Raji (cell line): ENCODE results near the gene SORBS1.

Source experiments
- POLR2A ChIP-seq: IDR thresholded peaks from 2 replicates; pipeline ENCODE4 v1.6.1; 2011; ENCODE audit warnings: low read depth, low read length, control low read depth; ENCODE audit not compliant: insufficient read depth

SORBS1 gene

GRCh38 chr10:95561177-95561863 lies at the start of gene SORBS1:
TSS of gene SORBS1 (minus strand) at chr10:95561371. CDS start at chr10:95441135, 120,236 bp downstream.
- no peak for TF ChIP-seq POLR2A

GRCh38 chr10:95610727-95611126 lies 49.6 kb upstream of the SORBS1 start:
- no peak for TF ChIP-seq POLR2A

- no peak for TF ChIP-seq POLR2A
Observed at GRCh38 chr10:95606922-95607321, 45.8 kb upstream of the SORBS1 start.

DNA sequence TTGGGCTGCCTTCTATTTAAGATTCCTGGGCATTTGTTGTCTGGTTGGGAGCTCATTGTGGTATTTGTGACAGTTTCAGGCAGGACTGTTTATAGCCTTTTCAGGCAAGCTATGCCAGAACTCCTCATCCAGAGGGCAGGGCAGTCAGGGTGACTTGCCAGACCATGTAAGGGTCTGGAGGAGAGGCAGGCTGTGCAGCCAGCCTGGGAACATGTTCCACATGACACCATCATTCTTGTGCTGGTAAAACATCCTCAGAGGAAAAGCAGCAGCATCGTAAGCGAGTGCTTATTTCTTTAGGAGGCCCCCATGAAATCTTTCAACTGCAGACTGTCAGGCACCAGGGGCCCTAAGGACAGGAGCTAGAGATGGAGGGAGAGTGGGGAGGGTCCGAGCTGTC lies 44.0 kb upstream of the SORBS1 start:
- no peak for TF ChIP-seq POLR2A

DNA sequence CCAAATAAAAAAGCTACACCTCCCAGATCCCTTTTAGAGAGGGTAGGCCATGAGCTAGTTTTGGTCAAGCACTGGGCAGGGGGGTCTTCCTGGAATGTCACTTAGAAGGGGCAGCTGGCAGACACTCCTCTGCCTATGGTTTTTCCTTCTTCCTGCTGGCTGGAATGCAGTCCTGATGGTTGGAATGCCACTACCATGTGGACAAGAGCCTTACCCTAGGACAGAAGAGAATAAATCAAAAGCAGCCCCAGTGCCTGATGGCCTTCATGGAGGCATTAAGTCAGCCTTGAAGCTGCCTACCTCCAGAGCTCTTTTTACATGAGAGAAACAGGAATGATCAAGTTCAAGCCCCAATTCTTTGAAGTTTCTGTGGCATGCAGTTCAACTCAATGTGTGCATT lies 43.5 kb upstream of the SORBS1 start:
- no peak for TF ChIP-seq POLR2A

GRCh38 chr10:95602382-95602781 lies 41.2 kb upstream of the SORBS1 start:
- TF ChIP-seq POLR2A = no peak

DNA sequence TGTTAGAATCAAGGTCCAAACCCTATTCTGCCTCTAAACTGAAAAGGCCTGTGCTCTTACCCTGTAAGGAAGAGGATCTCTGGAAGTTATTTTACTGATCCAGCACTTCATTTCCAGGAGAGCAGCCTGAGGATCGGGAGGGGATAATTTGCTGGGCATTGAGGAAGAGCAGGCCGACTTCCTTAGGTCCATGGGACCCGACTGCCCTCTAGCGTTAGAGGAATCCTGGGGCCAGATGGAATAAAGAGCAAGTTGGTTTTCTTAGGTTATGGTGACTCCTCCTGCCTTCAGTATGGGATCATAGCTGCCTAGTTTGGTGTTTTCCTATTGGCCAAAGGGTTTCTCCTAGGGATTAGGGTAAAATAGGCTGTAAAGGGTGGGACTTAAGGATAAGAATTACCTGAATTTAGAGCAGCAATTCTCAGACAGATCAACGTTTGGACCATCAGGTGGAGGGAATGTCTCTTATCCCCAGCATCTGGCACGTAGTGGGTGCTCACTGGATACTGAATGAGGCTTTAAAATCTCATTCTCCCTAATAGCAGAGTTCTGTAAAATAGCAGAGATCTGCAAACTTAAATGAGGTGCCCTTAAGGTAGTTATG lies 40.0 kb upstream of the SORBS1 start:
- TF ChIP-seq POLR2A = no peak

DNA sequence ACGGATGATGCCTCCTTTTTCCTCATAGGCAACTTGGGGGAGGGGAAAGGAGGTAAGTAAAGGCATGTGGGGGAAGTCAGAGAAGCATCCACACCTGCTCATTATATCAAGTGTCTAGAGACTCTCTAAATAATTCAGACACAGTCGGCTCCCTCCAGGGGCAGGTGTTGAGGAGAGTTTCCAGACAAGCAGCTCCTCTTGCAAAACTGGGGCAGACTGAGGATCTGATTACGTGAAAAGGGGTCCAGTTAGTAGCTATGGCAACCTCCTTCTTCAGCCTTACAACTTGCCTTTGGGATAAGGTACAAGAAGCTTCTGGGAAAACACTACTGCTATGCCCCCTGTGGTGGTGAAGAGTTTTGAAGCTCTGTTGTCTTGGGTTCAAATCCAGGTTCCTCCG lies 39.0 kb upstream of the SORBS1 start:
- no peak for TF ChIP-seq POLR2A

GRCh38 chr10:95597788-95598187 lies 36.6 kb upstream of the SORBS1 start:
- TF ChIP-seq POLR2A = no peak

- TF ChIP-seq POLR2A = no peak
Observed at GRCh38 chr10:95588025-95588424, 26.9 kb upstream of the SORBS1 start.

- no peak for TF ChIP-seq POLR2A
Observed at GRCh38 chr10:95579835-95580535, 18.8 kb upstream of the SORBS1 start.

DNA sequence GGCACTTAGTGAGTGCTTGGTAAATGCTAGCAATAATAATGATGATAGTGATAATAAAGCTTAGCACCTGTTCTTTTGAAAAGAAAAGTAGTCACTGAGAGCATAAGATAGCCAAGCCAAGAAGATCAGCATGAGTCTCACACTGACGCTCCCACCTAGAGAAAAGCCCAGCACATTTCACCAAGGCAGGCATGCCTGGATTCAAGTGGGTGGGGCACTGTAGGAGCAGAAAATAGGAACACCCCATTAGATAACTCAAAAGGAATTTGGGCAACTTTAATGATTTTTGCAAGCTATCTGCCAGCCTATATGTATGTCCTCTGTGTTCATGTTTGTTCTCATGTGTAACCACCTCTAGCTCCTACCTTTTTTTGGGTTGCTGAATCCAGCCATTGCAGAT lies 18.1 kb upstream of the SORBS1 start:
- TF ChIP-seq POLR2A = no peak

- TF ChIP-seq POLR2A = no peak
Observed at GRCh38 chr10:95578619-95579018, 17.4 kb upstream of the SORBS1 start.

DNA sequence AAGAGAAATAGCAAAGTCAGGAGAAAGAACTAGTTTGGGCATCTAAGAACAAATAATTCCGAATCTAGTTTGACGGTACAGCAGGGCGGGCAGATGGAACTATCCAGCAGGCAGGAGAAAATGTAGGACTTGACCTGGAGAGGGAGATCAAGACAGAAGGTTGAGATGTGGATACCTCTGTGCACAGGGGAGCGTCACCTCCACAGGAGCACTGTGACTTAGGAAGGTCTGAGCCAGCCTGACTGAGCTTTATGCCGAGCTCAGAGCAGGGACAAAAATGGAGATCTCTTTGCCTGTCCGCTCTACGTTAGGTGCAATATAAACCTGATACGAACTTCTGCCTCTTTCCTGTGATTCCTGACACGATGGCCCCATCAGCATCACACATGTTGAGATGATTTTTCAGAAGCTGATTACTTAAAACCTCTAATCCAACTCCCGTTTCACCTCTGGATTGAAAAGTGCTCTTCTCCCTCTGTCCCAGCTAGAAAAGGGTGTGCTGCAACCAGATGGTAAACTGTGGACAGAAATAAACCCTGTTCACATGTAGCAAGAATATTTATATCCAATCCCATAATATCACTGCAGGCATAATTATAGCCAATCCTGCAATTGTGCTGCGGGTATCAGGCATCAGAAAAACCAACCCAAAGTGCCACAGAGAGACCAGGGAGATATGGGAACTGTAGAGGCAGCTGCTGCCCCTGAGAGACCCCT lies 13.6 kb upstream of the SORBS1 start:
- no peak for TF ChIP-seq POLR2A

DNA sequence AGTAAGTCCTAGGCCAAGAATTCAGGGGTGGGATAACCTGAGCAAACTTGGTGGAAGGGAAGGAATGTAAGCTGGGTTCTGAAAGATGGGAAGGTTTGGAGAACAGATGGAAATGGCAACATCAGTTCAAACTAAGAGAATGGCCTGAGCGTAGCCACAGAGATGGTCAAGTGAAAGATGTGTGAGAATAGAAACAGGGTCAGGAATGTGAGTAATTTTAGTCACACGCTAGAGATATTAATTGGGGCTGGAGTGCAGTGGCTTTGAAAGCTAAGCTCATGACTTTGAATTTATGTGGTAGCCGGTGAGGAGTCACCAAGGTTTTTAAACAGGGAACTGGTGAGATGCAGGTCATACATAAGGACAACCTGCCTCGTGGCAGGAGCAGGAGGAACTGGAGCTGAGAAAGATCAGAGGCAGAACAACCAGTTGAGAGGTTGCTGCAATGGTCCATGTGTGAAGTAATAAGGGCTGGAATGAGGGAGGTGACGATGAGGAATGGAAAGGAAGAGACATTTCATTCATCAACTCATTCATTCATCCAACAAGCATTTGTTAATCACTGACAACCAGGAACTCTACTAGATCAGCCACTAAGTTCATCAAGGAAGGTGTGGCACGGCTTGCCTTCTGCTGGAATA lies 12.9 kb upstream of the SORBS1 start:
- no peak for TF ChIP-seq POLR2A

GRCh38 chr10:95573527-95573926 lies 12.4 kb upstream of the SORBS1 start:
- no peak for TF ChIP-seq POLR2A
